Activated naive CD8-positive, alpha-beta T cell treated with anti-CD3 and anti-CD28 coated beads, Interleukin-2, amount 50 U/mL, for 24 hours (primary cell): ENCODE data around the gene TBRG1.

Experiments used
- ATAC-seq: fragments of 150-1000 bp; cut with Tn5 transposase; one replicate; pipeline ENCODE4 v1.10.0; 2021
- DNase-seq: peaks from one replicate; pipeline ENCODE4 v3.0.0; 2021
- H3K27ac Mint-ChIP-seq: one replicate; pipeline ENCODE4 v1.8.0; 2021; ENCODE audit warnings: mild to moderate bottlenecking, mixed read lengths
- H3K27me3 Mint-ChIP-seq: one replicate; pipeline ENCODE4 v1.8.0; 2021; ENCODE audit warnings: mixed read lengths
- H3K36me3 Mint-ChIP-seq: one replicate; pipeline ENCODE4 v1.8.0; 2021; ENCODE audit warnings: low read depth, mixed read lengths
- H3K4me1 Mint-ChIP-seq: one replicate; pipeline ENCODE4 v1.8.0; 2021; ENCODE audit warnings: mixed read lengths
- H3K4me3 Mint-ChIP-seq: one replicate; pipeline ENCODE4 v1.8.0; 2021; ENCODE audit warnings: mild to moderate bottlenecking, moderate library complexity, mixed read lengths
- H3K9me3 Mint-ChIP-seq: one replicate; pipeline ENCODE4 v1.8.0; 2021; ENCODE audit warnings: mixed read lengths

TBRG1 gene

DNA sequence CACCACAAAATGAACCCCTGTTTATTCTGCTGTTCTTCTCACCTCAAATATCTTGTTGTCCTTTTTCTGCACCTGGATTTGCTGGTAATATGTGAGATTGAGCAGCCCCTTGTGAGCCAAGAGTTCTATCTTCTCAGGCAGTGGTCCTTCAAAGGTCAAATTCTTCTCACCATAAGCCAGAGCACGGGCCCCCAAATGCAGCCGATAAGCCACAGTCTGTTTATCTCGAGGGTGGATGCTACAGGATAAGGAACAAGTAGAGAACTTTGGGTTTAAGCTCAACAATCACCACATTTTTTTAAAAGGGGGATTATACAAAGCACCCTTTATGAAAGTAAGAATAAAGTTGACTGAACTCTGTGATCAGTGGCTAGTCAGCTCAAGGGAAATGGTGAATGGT, 15.8 kb downstream of the TBRG1 start:
- ATAC-seq, result no peak
- Mint-ChIP-seq H3K4me3 (no peak overlapping the region), H3K27ac (no peak overlapping the region), H3K4me1 (no peaks in the 10 kb centered on the region), H3K9me3 (no peaks in the 10 kb centered on the region), H3K36me3 (peaks cover 22% of the 10 kb centered on the region), H3K27me3 (no peaks in the 10 kb centered on the region)
- no peak for DNase-seq

DNA sequence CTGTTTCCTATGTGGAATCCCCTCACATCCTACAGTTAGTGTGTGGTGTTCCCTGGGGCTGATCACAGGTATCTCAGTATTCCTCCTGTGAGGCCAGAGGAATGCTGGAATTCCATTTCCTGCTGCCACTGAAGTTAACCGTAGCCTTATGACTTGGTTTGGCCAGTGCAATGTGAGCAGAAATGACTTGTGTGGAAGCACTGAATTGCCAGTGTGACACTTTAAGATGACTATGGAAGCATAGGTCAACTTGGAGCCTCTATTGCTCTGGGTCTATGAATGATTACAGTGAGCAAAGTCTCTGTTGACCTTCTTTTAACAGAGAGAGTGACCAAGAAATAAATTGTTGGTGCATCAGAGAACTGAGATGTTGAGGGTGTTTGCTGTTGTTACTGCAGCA, 16.5 kb downstream of the TBRG1 start:
- Mint-ChIP-seq H3K9me3 (no peaks in the 10 kb centered on the region), H3K36me3 (peaks cover 16% of the 10 kb centered on the region), H3K4me1 (no peaks in the 10 kb centered on the region), H3K4me3 (no peak overlapping the region), H3K27ac (no peak overlapping the region), H3K27me3 (no peaks in the 10 kb centered on the region)
- DNase-seq (no peak), ATAC-seq (no peak)

DNA sequence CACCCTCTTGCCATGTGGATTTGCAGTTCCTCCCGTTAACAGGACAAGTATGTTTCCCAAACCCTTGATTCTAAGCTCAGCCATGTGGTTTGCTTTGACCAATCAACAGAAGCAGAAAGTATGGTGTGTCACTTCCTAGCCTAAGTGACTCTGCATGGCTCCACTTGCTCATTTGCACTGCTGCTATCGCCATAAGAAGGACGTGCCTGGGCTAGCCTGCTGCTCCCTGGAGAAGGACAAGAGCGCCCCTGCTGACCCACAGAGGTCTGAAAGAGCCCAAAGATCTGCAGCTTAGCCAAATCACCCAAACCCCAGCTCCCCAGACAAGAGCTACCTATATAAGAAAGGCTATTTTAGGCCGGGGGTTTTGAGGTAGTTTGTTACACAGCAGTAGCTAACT, 18.0 kb downstream of the TBRG1 start:
- Mint-ChIP-seq H3K27ac (no peak overlapping the region), H3K4me1 (no peaks in the 10 kb centered on the region), H3K4me3 (no peak overlapping the region), H3K27me3 (no peaks in the 10 kb centered on the region), H3K9me3 (no peaks in the 10 kb centered on the region), H3K36me3 (peaks cover 15% of the 10 kb centered on the region)
- DNase-seq (no peak), ATAC-seq (no peak)

DNA sequence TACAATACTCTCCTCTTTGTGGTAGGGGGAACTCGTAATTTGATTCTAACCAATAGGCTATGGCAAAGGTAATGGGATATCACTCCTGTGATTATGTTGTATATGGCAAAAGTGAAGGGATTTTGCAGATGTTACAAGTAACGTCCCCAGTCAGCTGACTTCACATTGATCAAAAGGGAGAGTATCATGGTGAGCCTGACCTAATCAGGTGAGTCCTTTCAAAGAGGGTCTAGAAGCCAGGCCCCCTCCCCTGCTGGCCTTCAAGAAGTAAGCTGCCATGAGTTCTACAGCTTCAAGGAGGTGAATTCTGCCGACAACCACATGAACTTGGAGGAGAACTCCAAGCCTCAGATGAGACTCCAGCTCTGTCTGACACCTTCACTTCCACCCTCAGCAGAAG, 20.0 kb downstream of the TBRG1 start:
- H3K27me3 Mint-ChIP-seq, result no peaks in the 10 kb centered on the region
- DNase-seq, result no peak
- no peak overlapping the region for H3K27ac Mint-ChIP-seq
- no peak overlapping the region for H3K4me3 Mint-ChIP-seq
- no peak for ATAC-seq
- H3K36me3 Mint-ChIP-seq, result peaks cover 3% of the 10 kb centered on the region
- peaks cover 3% of the 10 kb centered on the region for H3K4me1 Mint-ChIP-seq
- H3K9me3 Mint-ChIP-seq, result no peaks in the 10 kb centered on the region

DNA sequence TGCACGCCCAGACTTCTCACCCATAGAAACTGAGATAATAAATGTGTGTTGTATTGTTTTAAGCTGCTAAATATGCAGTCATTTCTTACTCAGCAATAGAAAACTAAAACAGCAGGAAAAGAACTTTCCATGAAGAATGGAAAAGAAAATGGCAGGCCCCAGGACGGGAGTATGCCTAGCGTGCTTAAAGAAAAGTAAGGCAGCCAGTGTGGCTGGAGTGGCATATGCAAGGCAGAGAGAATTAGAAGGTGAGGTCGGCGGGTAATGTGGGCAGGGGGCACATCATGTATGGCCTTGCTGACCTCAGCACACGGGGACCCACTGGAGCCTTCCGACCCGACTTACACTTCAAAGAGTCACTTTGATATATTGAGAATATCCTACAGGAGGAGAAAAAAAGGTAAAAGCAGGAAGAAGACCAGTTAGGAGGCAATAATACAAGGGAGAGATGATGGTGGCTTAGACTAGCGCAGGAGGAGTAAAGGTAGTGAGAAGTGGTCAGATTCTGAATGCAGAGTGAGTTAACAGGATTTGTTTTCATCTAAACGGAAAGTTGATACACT, 20.5 kb downstream of the TBRG1 start:
- ATAC-seq (no peak), DNase-seq (no peak)
- H3K27me3 Mint-ChIP-seq, result no peaks in the 10 kb centered on the region
- no peaks in the 10 kb centered on the region for H3K9me3 Mint-ChIP-seq
- H3K4me1 Mint-ChIP-seq, result peaks cover 3% of the 10 kb centered on the region
- H3K36me3 Mint-ChIP-seq, result peaks cover 3% of the 10 kb centered on the region
- no peak overlapping the region for H3K4me3 Mint-ChIP-seq
- no peak overlapping the region for H3K27ac Mint-ChIP-seq

DNA sequence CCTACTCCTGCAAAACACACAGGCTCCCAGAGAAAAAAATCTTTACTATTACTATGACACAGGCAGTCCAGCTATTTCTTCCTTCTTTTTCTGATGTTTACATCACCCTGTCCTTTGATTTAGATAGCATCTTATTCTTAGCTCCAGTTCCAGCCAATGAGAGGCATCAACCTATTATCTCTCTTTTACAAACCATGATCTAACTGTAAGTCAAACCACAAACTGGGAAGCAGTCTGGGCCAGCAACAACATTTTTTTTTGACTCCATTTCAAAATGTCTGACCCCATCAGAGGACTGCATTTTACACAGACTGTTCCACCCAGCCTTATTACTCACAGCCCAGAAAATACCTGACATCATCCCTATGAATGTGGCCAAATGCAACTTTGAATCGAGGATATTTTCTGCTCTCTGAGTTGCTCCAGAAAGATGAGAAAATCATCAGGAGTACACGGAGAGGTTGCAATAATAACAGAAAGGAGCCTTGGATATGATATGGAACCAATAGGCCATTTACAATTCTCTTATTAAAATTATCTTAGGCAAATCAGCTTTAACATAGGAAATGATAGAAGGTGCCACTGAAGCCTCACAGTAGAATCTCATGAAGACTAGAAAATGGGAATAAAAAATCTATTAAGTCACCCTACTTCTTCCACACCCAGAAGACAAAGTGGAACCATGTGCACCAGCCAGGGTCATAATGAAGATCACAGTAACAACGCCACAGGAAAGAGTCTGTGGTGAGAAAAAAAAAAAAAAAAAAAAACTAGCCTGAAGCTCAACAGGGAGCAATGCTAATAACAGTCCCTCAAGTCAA, 21.2 kb downstream of the TBRG1 start:
- no peak for ATAC-seq
- no peaks in the 10 kb centered on the region for H3K27me3 Mint-ChIP-seq
- H3K9me3 Mint-ChIP-seq, result no peaks in the 10 kb centered on the region
- no peak for DNase-seq
- H3K4me3 Mint-ChIP-seq, result no peak overlapping the region
- peaks cover 3% of the 10 kb centered on the region for H3K4me1 Mint-ChIP-seq
- no peaks in the 10 kb centered on the region for H3K36me3 Mint-ChIP-seq
- no peak overlapping the region for H3K27ac Mint-ChIP-seq

DNA sequence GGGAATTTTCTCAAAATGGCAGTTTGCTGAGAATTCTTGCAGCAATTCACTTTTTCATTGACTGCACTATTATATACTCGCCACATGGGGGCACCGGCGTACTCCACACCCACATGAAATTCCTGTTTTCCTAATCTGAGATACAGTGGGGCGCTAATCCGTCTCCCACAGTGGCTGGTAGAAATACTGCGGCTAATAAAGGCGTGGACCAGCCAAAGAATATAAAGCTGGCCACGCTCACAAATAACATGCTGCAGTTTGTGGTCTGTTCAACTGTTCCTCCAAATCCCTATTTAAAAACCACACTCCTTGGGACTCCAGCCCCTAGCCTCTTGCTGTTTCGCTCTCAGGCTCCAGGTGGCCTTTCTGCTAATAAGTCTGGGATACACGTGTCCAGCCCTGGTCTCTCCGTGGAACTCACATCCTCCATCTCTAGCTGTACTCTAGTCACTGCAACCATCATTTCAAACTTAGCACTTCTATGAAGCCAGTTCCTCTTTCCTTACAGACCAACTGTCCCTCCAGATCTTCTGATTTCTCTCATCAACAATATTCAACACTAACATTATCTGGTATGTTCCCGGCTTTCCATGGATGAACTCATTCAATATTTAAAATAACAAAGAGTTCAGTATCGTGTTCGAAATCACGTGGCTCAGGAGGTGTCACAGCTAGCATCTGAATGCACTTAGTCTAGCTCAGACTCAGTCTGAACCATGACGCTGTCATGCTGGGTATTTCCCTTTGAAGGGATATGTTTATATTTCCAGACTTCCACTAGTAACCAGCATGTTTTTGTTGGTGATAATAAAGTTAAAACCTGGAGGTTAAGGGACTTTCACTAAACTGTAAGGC, 22.0 kb downstream of the TBRG1 start:
- Mint-ChIP-seq H3K27me3 (no peaks in the 10 kb centered on the region), H3K36me3 (no peaks in the 10 kb centered on the region), H3K4me1 (peaks cover 3% of the 10 kb centered on the region), H3K27ac (no peak overlapping the region), H3K9me3 (no peaks in the 10 kb centered on the region), H3K4me3 (no peak overlapping the region)
- DNase-seq (peak; percentile 18), ATAC-seq (no peak)

DNA sequence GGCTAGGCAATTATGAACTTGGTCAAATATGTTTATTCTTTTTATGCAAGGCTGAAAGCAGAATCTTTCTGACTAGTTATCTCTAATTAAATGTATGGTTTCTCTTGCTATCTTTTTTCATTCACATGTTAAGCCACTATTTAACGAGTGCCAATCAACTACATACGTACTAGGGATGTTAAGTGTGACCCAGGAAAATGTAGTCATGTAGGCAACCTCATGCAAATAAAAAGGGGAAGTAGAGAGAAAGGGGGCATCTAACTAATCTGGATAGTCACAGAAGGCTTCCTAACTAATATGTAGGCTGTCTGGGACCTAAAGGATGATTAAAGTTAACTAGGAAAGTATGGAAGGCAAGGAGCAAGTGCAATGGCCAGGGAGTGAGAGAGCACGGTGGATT, 23.5 kb downstream of the TBRG1 start:
- Mint-ChIP-seq H3K36me3 (no peaks in the 10 kb centered on the region), H3K9me3 (no peaks in the 10 kb centered on the region), H3K27ac (no peak overlapping the region), H3K27me3 (no peaks in the 10 kb centered on the region), H3K4me1 (peaks cover 3% of the 10 kb centered on the region), H3K4me3 (no peak overlapping the region)
- no peak for DNase-seq
- no peak for ATAC-seq

DNA sequence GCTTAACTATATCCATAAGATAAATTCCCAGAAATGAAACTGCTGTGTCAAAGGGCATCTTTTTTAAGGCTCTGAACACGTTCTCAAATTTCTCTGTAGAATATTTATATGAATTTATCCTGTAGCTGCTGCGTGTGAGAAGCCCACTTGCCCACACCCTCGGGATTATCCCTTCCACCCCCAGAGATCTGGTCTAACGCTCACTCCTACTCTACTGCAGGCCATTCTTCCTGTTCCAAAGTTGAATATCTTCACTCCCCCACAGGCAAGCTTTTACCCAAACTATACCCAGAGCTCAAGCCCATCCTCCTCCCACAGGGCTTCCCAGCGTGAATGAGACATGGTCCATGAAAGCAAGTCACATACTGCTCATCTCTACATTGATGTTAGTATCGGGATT, 25.9 kb downstream of the TBRG1 start:
- ATAC-seq (no peak), DNase-seq (no peak)
- H3K27ac Mint-ChIP-seq, result no peak overlapping the region
- no peaks in the 10 kb centered on the region for H3K27me3 Mint-ChIP-seq
- H3K4me1 Mint-ChIP-seq, result peaks cover 3% of the 10 kb centered on the region
- no peak overlapping the region for H3K4me3 Mint-ChIP-seq
- H3K9me3 Mint-ChIP-seq, result no peaks in the 10 kb centered on the region
- H3K36me3 Mint-ChIP-seq, result peaks cover 1% of the 10 kb centered on the region

DNA sequence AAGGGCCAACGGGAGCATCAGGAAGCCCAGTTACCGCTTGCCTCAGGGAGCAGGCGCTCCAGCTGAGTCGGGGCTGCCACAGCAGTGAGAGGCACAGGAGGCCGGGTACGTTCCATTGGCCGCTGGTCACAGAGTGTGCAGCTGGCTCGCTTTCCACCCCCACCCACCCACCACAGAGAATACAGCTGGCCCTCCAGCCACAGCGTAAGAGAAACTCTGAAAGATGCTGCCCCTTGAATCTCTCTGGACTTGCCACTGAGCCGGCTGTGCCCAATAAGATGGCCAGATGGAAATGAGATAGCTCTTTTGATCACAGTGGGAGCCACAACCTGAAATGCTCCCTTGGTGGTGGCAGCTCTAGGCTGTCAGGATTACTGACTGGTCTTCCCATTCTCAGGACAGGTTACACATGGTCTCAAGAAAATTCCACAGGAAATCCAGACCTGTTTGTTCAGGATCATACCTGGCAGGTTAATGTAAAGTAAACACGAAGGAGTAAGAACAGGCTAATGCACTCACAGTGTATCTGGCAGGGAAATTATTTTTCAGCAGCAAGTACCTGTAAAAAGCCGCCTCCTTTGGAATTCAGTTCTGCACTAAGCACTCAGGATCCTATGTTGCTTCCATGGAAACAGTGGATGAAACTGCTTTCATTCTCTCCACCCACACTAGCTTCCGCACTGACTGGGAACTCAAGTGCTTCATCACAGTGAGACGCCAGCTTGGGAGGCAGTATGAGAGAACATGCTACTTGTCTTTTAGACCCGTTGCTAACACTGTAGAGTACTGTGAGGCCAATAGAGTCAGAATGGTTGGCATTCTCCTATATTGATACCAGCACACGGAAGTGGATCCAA, 34.3 kb downstream of the TBRG1 start:
- no peaks in the 10 kb centered on the region for H3K4me1 Mint-ChIP-seq
- no peak overlapping the region for H3K27ac Mint-ChIP-seq
- peaks cover 4% of the 10 kb centered on the region for H3K36me3 Mint-ChIP-seq
- DNase-seq (no peak), ATAC-seq (no peak)
- no peaks in the 10 kb centered on the region for H3K9me3 Mint-ChIP-seq
- H3K4me3 Mint-ChIP-seq, result no peak overlapping the region
- no peaks in the 10 kb centered on the region for H3K27me3 Mint-ChIP-seq

DNA sequence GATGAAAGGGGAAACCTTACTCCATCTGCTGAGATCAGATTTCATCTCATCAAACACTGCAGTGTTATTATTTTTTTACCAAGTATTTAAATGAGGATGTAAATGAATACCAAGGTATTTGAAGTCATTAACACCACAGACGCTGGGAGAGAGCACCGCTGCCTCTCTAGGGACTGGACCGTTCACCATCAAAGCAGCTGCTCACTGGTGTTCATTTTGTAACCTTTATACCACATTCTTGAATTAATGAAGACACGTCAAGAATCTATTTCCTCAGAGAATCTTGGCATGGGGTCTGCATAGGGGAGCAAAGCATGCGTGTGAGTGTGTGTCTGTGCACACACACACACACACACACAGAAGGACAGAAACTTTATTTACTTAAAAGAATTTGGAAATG, 35.2 kb downstream of the TBRG1 start:
- H3K4me3 Mint-ChIP-seq, result no peak overlapping the region
- ATAC-seq, result no peak
- H3K27ac Mint-ChIP-seq, result no peak overlapping the region
- no peaks in the 10 kb centered on the region for H3K9me3 Mint-ChIP-seq
- DNase-seq, result no peak
- H3K4me1 Mint-ChIP-seq, result no peaks in the 10 kb centered on the region
- peaks cover 2% of the 10 kb centered on the region for H3K36me3 Mint-ChIP-seq
- H3K27me3 Mint-ChIP-seq, result no peaks in the 10 kb centered on the region

DNA sequence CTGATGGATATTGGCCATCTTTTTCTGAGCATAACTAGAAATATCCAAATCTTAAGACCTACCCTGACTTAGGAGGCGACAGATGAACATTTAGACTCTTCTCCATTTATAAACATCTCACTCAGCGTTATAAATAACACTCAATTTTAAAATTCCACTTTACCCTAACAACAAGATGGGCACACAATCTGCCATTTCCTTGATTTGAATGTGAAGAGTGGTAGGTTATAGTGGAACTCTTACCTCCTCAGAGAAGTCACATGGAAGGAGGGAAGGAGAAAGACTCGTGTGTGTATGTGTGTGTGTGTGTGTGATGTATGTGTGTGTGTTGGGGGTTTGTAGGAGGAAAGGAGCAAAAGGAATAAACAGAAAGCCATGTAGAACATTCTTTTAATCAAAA, 35.8 kb downstream of the TBRG1 start:
- ATAC-seq, result no peak
- H3K36me3 Mint-ChIP-seq, result peaks cover 2% of the 10 kb centered on the region

DNA sequence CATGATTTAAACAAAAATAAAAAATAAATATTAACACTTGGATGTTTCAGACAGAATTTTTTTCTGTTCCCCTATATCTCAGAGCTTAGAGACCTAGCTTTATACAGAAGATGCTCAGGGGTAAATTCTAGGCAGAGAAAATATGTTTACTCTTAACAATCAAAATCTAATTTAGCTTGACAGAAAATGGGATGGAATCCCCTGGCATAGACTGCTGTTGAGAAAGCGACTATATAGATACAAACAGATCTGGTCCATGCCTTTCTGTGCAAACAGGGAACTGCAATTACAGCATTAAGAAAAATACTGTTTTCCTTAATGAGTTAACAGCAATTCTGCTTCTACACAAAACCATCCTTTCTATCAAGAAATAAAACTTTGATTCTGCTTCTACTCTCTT, 36.3 kb downstream of the TBRG1 start:
- no peak overlapping the region for H3K4me3 Mint-ChIP-seq
- H3K4me1 Mint-ChIP-seq, result no peaks in the 10 kb centered on the region
- DNase-seq (no peak), ATAC-seq (no peak)
- no peaks in the 10 kb centered on the region for H3K9me3 Mint-ChIP-seq
- no peak overlapping the region for H3K27ac Mint-ChIP-seq
- peaks cover 2% of the 10 kb centered on the region for H3K36me3 Mint-ChIP-seq
- no peaks in the 10 kb centered on the region for H3K27me3 Mint-ChIP-seq

More for the DNA sequence above, 35.8 kb downstream of the TBRG1 start:
- no peak overlapping the region for H3K4me3 Mint-ChIP-seq
- H3K27me3 Mint-ChIP-seq, result no peaks in the 10 kb centered on the region
- no peak for DNase-seq
- no peaks in the 10 kb centered on the region for H3K4me1 Mint-ChIP-seq
- H3K9me3 Mint-ChIP-seq, result no peaks in the 10 kb centered on the region
- H3K27ac Mint-ChIP-seq, result no peak overlapping the region

DNA sequence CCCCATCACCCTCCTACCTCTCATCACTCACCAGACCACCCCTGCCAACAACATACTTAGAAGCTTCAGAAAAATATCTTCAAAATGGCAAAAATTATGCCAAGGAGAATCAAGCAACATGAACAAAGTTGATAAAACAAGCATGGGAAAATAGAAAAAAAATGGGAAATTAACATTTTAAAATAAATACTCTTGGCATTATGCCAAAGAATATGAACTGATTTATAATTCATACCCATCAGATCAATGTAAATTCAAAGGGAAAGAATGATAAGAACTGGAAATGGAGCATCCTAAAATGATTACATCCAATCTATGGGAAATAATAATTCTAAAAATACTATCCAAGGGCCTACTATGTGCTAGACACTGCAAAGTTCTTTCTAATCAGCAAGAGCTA, 38.9 kb downstream of the TBRG1 start:
- no peak for DNase-seq
- no peak overlapping the region for H3K27ac Mint-ChIP-seq
- H3K27me3 Mint-ChIP-seq, result no peaks in the 10 kb centered on the region
- no peak overlapping the region for H3K4me3 Mint-ChIP-seq
- H3K4me1 Mint-ChIP-seq, result no peaks in the 10 kb centered on the region
- peaks cover 2% of the 10 kb centered on the region for H3K36me3 Mint-ChIP-seq
- H3K9me3 Mint-ChIP-seq, result no peaks in the 10 kb centered on the region
- no peak for ATAC-seq
